ENCODE measurements around the gene CELF2. TPM values are rescaled to one million over a fixed set of nuclear protein-coding genes. Genes with fewer than 3 reads are reported as not detected.

Gene CELF2
- total and polyA plus RNA-seq, 2 of the 4 experiments (the other 2 are of a cell fraction), result 3.5 to 6.6 TPM

GRCh38 chr10:11141571-11142091, 124.0 kb downstream of the CELF2 start:
- Histone ChIP-seq H3K79me1 (ENCODE audit: low read depth in 1 of 2, low read length in 2 of 2) (no peaks in the 10 kb centered on the region), H3K4me3 (ENCODE audit: insufficient read depth, low read depth, low read length) (no peak overlapping the region), H2BK20ac (ENCODE audit: low read depth, low read length) (no peak overlapping the region), H2BK15ac (ENCODE audit: low read depth, low read length) (no peak overlapping the region), H3K36me3 (ENCODE audit: control insufficient read depth, insufficient read depth, low read length) (no peaks in the 10 kb centered on the region), H3K4me1 (ENCODE audit: control insufficient read depth, insufficient read depth, low read length) (no peaks in the 10 kb centered on the region), H3K27me3 (ENCODE audit: control insufficient read depth, insufficient read depth, low read length) (no peaks in the 10 kb centered on the region), H4K5ac (ENCODE audit: low read depth, low read length) (no peak overlapping the region), H2BK5ac (ENCODE audit: low read depth, low read length, poor library complexity, severe bottlenecking) (no peak overlapping the region), H3K4me2 (ENCODE audit: low read depth, low read length) (no peak overlapping the region), H4K20me1 (ENCODE audit: insufficient read depth, low read length) (no peaks in the 10 kb centered on the region), H3K14ac (replicated peaks; ENCODE audit: low read depth, low read length) (no peak overlapping the region), H2AK9ac (replicated peaks; ENCODE audit: low read depth, low read length, poor library complexity) (no peak overlapping the region), H3K4ac (ENCODE audit: low read depth, low read length) (no peak overlapping the region), H3K27ac (ENCODE audit: insufficient read depth, low read length) (no peak overlapping the region), H3K9me3 (ENCODE audit: control insufficient read depth, insufficient read depth, low read length) (no peaks in the 10 kb centered on the region), H3K56ac (ENCODE audit: extremely low read depth, insufficient read depth, low read length) (no peak overlapping the region), H2AFZ (replicated peaks; ENCODE audit: low read length, poor library complexity) (no peak overlapping the region), H2BK120ac (ENCODE audit: low read depth, low read length) (no peak overlapping the region), H3K9me1 (ENCODE audit: insufficient read depth, low read length) (no peaks in the 10 kb centered on the region), H4K8ac (ENCODE audit: low read depth in 2 of 2, low read length in 2 of 2) (no peak overlapping the region), H3K18ac (ENCODE audit: low read depth, low read length) (no peak overlapping the region), H3K9ac (ENCODE audit: low read depth, low read length) (no peak overlapping the region), H4K91ac (ENCODE audit: insufficient read depth, low read depth, low read length) (no peak overlapping the region), H3K23ac (ENCODE audit: low read depth, low read length) (no peak overlapping the region), H2AK5ac (ENCODE audit: low read depth, low read length) (no peak overlapping the region)
- dilution Hi-C loops (cut with HindIII; ENCODE audit: low sequenced_read_pairs, unreplicated experiment), result no loop called here
- WGBS, 2 experiments (ENCODE audit: extremely low coverage in 2 of 2, insufficient read length in 1 of 2), result no CpG with 5 or more reads among the region's 3 CpGs
- intact Hi-C loops (cut with micrococcal nuclease), result no loop called here
- no peak for ATAC-seq (ENCODE audit: low read depth)
- BruUV-seq (replicated peaks), result no TSS peak
- POLR2A ChIA-PET (ENCODE audit: unreplicated experiment), result no interaction called here
- in situ Hi-C loops (cut with MboI; ENCODE audit: low sequenced_read_pairs), result no loop called here
- no peak for TF ChIP-seq BHLHE40 (IDR thresholded peaks at IDR 0.05; ENCODE audit: low read depth, low read length)
- no peak for TF ChIP-seq RAD21 (IDR thresholded peaks at IDR 0.05; ENCODE audit: low read length)
- TF ChIP-seq FOS (IDR thresholded peaks at IDR 0.05; ENCODE audit: low read depth, low read length), result no peak
- no peak for TF ChIP-seq MAFK (IDR thresholded peaks at IDR 0.05; ENCODE audit: low read depth, low read length)
- no peak for TF ChIP-seq NFE2L2 (IDR thresholded peaks at IDR 0.05; ENCODE audit: low read depth, low read length)
- no peak for TF ChIP-seq CEBPB (IDR thresholded peaks at IDR 0.05; ENCODE audit: low read depth, low read length)
- TF ChIP-seq SMC3 (IDR thresholded peaks at IDR 0.05; ENCODE audit: low read depth, low read length), result no peak
- no peak for TF ChIP-seq RCOR1 (IDR thresholded peaks at IDR 0.05; ENCODE audit: insufficient replicate concordance, low read length)
- no peak for TF ChIP-seq POLR2A (IDR thresholded peaks at IDR 0.05; ENCODE audit: low read depth, low read length)
- CTCF ChIA-PET, result no interaction called here
- DNase-seq, result no peak
